ENCODE data around the gene LGALS16.
"Not testable (repeated sequence)": the region's sequence is repeated elsewhere in the genome, so short reads cannot be mapped to it uniquely, and the experiment has no call there.

GRCh38 chr19:39627631-39628030 is 28.1 kb upstream of the LGALS16 start:
- TF ChIP-seq, protein P1, sequence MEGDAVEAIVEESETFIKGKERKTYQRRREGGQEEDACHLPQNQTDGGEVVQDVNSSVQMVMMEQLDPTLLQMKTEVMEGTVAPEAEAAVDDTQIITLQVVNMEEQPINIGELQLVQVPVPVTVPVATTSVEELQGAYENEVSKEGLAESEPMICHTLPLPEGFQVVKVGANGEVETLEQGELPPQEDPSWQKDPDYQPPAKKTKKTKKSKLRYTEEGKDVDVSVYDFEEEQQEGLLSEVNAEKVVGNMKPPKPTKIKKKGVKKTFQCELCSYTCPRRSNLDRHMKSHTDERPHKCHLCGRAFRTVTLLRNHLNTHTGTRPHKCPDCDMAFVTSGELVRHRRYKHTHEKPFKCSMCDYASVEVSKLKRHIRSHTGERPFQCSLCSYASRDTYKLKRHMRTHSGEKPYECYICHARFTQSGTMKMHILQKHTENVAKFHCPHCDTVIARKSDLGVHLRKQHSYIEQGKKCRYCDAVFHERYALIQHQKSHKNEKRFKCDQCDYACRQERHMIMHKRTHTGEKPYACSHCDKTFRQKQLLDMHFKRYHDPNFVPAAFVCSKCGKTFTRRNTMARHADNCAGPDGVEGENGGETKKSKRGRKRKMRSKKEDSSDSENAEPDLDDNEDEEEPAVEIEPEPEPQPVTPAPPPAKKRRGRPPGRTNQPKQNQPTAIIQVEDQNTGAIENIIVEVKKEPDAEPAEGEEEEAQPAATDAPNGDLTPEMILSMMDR (IDR thresholded peaks at IDR 0.05): not testable (repeated sequence)
- TF ChIP-seq POLR2A (IDR thresholded peaks at IDR 0.05); POLR2AphosphoS5 (IDR thresholded peaks at IDR 0.05; ENCODE audit: insufficient read depth in 1 of 2, low read depth in 1 of 2): not testable (repeated sequence)

All from vagina (tissue), 2 donors.